ENCODE measurements around the gene EEFSEC. TPM values are rescaled to one million over a fixed set of nuclear protein-coding genes. Genes with fewer than 3 reads are reported as not detected.

The EEFSEC gene
- total and polyA plus RNA-seq, 2 of the 4 experiments (the other 2 are of a cell fraction): 4.5 to 9.3 TPM

GRCh38 chr3:128195802-128196201 lies 42.5 kb downstream of the EEFSEC start:
- no peak overlapping the region for H2AK5ac ChIP-seq (ENCODE audit: low read depth, low read length)
- TF ChIP-seq POLR2A (IDR thresholded peaks at IDR 0.05; ENCODE audit: low read depth, low read length): no peak
- TF ChIP-seq CHD1 (IDR thresholded peaks at IDR 0.05; ENCODE audit: low read depth, low read length): no peak
- TF ChIP-seq MAZ (IDR thresholded peaks at IDR 0.05; ENCODE audit: borderline replicate concordance, low read depth, low read length): no peak
- TF ChIP-seq CEBPB (IDR thresholded peaks at IDR 0.05; ENCODE audit: low read depth, low read length): no peak
- no peak for TF ChIP-seq USF2 (IDR thresholded peaks at IDR 0.05; ENCODE audit: low read depth, low read length)
- TF ChIP-seq CTCF (conservative IDR thresholded peaks at IDR 0.05; ENCODE audit: low read depth, low read length): no peak
- TF ChIP-seq RFX5 (IDR thresholded peaks at IDR 0.05; ENCODE audit: low read depth, low read length): no peak
- no peak for TF ChIP-seq MAFK (IDR thresholded peaks at IDR 0.05; ENCODE audit: low read depth, low read length)
- no peak overlapping the region for H3K23ac ChIP-seq (ENCODE audit: low read depth, low read length)
- H3K4me2 ChIP-seq (ENCODE audit: low read depth, low read length): no peak overlapping the region
- no peak overlapping the region for H3K18ac ChIP-seq (ENCODE audit: low read depth, low read length)
- BruUV-seq (replicated peaks): no TSS peak
- no peak overlapping the region for H4K8ac ChIP-seq (ENCODE audit: low read depth in 2 of 2, low read length in 2 of 2)
- peaks cover 7 to 13% of the 10 kb centered on the region in 2 experiments; a peak in 2 of 4 replicates for H3K79me1 ChIP-seq (ENCODE audit: low read depth in 1 of 2, low read length in 2 of 2)
- no peak for DNase-seq
- no CpG with 5 or more reads among the region's 6 CpGs for WGBS, 2 experiments (ENCODE audit: extremely low coverage in 2 of 2, insufficient read length in 1 of 2)
- H3K9me1 ChIP-seq (ENCODE audit: insufficient read depth, low read length): peaks cover 4% of the 10 kb centered on the region; the same call in 1 of the 2 replicates
- ChIA-PET CTCF (interaction anchor here (1.1 kb wide), 1 partner anchor 87 kb away, joined by 3 read pairs; no protein-coding TSS in a partner anchor), POLR2A (ENCODE audit: unreplicated experiment) (no interaction called here)
- no peak overlapping the region for H3K4ac ChIP-seq (ENCODE audit: low read depth, low read length)
- H4K20me1 ChIP-seq (ENCODE audit: insufficient read depth, low read length): no peaks in the 10 kb centered on the region
- H2BK20ac ChIP-seq (ENCODE audit: low read depth, low read length): no peak overlapping the region
- ATAC-seq (ENCODE audit: low read depth): no peak
- H3K27ac ChIP-seq (ENCODE audit: insufficient read depth, low read length): no peak overlapping the region
- H3K27me3 ChIP-seq (ENCODE audit: control insufficient read depth, insufficient read depth, low read length): no peaks in the 10 kb centered on the region
- no peak overlapping the region for H4K91ac ChIP-seq (ENCODE audit: insufficient read depth, low read depth, low read length)
- H2BK120ac ChIP-seq (ENCODE audit: low read depth, low read length): no peak overlapping the region
- H2AFZ ChIP-seq (replicated peaks; ENCODE audit: low read length, poor library complexity): no peak overlapping the region
- H3K56ac ChIP-seq (ENCODE audit: extremely low read depth, insufficient read depth, low read length): no peak overlapping the region
- no peak overlapping the region for H2AK9ac ChIP-seq (replicated peaks; ENCODE audit: low read depth, low read length, poor library complexity)
- intact Hi-C loops (cut with micrococcal nuclease): loop anchor here (5.0 kb wide), 1 partner anchor 106 kb away; no protein-coding TSS in a partner anchor
- H3K36me3 ChIP-seq (ENCODE audit: control insufficient read depth, insufficient read depth, low read length): no peaks in the 10 kb centered on the region
- dilution Hi-C loops (cut with HindIII; ENCODE audit: low sequenced_read_pairs, unreplicated experiment): no loop called here
- H3K9ac ChIP-seq (ENCODE audit: low read depth, low read length): no peak overlapping the region
- H3K9me3 ChIP-seq (ENCODE audit: control insufficient read depth, insufficient read depth, low read length): no peaks in the 10 kb centered on the region
- H4K5ac ChIP-seq (ENCODE audit: low read depth, low read length): no peak overlapping the region
- no peak overlapping the region for H2BK15ac ChIP-seq (ENCODE audit: low read depth, low read length)
- H3K14ac ChIP-seq (replicated peaks; ENCODE audit: low read depth, low read length): no peak overlapping the region
- no peak overlapping the region for H3K4me3 ChIP-seq (ENCODE audit: insufficient read depth, low read depth, low read length)
- in situ Hi-C loops (cut with MboI; ENCODE audit: low sequenced_read_pairs): no loop called here
- H2BK5ac ChIP-seq (ENCODE audit: low read depth, low read length, poor library complexity, severe bottlenecking): no peak overlapping the region
- H3K4me1 ChIP-seq (ENCODE audit: control insufficient read depth, insufficient read depth, low read length): peaks cover 10% of the 10 kb centered on the region; the same call in 1 of the 2 replicates
